GM23338 (cell line): ENCODE data around the gene CCL7.

ENCODE experiments used
- CTCF ChIP-seq, 2 experiments: fragments of 200-600 bp in 1 of 2; sonication (generic) in 1 of 2; conservative IDR thresholded peaks; 2 replicates each; pipeline versions ENCODE4 v1.5.1 to v1.6.1; 2016 to 2017; ENCODE audit warnings: antibody characterized with exemption in 2 of 2, low read depth in 2 of 2, mild to moderate bottlenecking in 2 of 2, moderate library complexity in 1 of 2
- EZH2phosphoT487 ChIP-seq: fragments of 200-600 bp; sonication (generic); IDR thresholded peaks from one replicate; pipeline ENCODE4 v1.8.1; 2018; ENCODE audit warnings: antibody characterized with exemption; ENCODE audit not compliant: unreplicated experiment
- NANOG ChIP-seq: IDR thresholded peaks from 2 replicates; pipeline ENCODE4 v1.6.1; 2016; ENCODE audit warnings: antibody characterized with exemption, borderline replicate concordance
- POLR2AphosphoS5 ChIP-seq: IDR thresholded peaks from 2 replicates; pipeline ENCODE4 v1.6.1; 2016; ENCODE audit warnings: antibody characterized with exemption, low read depth
- REST ChIP-seq: IDR thresholded peaks from one replicate; pipeline ENCODE4 v1.6.1; 2018; ENCODE audit warnings: antibody characterized with exemption; ENCODE audit not compliant: unreplicated experiment
- ZNF114 ChIP-seq: fragments of 250-450 bp; sonication (Bioruptor Pico); IDR thresholded peaks from 2 replicates; pipeline ENCODE4 v1.5.0; 2020; ENCODE audit warnings: mild to moderate bottlenecking, moderate library complexity

- no peak for TF ChIP-seq CTCF (conservative IDR thresholded peaks at IDR 0.05; ENCODE audit: low read depth in 2 of 2)
- no peak for TF ChIP-seq EZH2phosphoT487
- no peak for TF ChIP-seq REST
- TF ChIP-seq POLR2AphosphoS5 = no peak
- TF ChIP-seq ZNF114 (CRISPR knock-in tag) = no peak
- no peak for TF ChIP-seq NANOG
Observed at GRCh38 chr17:34221411-34221810, 48.6 kb upstream of the CCL7 start.
